Measurements from ENCODE around the gene GLT1D1.
"Not testable (repeated sequence)": the region's sequence is repeated elsewhere in the genome, so short reads cannot be mapped to it uniquely, and the experiment has no call there.

Gene GLT1D1

DNA sequence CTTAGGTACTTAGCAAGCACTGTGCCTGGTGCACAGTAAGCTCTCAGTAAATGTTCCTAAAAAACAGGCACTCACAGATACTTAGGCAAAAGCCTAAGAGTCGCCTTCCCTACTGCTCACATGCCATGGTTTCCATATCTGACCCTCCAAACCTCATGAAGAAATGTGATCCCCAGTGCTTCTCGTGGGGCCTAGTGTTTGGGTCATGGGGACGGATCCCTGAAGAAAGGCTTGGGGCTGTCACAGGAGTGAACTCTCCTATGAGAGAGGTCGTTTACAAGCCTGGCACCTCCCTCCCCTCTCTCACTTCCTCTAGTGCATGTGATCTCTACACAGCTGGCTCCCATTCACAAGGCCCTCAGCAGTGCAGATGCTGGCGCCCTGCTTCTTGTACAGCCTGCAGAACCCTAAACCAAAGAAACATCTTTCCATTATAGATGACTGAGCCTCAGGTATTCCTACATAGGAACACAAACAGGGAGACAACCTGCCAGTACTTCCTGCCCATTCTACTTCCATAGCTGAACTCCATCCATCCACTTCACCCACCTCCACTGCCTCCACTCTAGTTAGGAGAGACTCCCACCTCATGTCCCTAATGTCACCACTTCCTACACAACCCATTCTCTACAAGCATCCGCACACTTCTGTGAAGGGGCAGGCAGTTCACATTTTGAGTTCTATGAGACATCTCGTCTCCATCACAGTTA lies 32.4 kb upstream of the GLT1D1 start:
- FAIRE-seq: no peak

GRCh38 chr12:128823216-128823915 lies 29.9 kb upstream of the GLT1D1 start:
- FAIRE-seq: no peak

DNA sequence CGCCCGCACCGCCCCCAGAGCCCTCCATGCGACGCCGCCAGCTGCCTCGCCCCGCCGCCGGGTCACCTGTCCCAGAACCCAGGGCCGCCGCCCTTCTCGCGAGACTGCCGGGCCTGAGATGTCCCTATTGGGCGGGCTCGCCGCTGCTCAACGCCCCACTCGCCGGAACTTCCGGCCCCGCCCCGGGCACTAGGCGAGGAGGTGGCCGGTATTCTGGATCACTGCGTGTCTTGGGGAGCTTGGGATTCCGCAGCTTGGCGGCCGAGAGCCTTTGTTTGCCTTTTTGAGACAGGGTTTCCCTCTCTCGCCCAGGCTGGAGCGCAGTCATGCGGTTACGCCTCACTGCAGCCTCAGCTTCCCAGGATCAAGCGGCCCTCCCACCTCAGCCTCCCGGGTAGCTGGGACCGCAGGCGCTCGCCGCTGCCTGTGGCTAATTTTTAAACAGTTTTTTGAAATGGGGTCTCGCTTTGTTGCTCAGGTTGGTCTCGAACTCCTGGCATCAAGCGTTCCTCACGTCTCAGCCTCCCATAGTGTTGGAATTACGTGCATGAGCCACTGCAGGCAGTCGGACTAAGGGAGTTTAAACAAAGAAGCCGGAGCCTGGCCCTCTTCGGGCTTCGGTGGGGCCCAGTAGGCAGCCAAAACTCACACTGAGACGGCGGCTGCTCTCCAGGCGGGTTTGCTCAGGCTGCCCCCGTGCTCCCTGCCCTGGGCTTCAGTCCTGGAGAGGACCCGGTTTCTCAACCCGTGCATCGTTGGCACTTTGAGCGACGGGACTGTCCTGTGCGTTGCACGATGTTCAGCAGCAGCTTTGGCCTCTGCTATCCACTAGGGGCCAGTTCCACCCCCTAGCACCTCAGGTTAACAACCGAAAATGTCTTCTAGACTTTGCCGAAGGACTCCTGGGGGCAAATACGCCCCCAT lies 29.1 kb upstream of the GLT1D1 start, which contains the start of gene SLC15A4:
TSS of gene SLC15A4 (minus strand) at position 43 of the 924 bp plus-strand sequence. CDS start at position 28, 15 bp downstream.
- no peak for FAIRE-seq

- no peak for FAIRE-seq
These were observed 27.4 kb upstream of the GLT1D1 start for GRCh38 chr12:128825835-128826234.

DNA sequence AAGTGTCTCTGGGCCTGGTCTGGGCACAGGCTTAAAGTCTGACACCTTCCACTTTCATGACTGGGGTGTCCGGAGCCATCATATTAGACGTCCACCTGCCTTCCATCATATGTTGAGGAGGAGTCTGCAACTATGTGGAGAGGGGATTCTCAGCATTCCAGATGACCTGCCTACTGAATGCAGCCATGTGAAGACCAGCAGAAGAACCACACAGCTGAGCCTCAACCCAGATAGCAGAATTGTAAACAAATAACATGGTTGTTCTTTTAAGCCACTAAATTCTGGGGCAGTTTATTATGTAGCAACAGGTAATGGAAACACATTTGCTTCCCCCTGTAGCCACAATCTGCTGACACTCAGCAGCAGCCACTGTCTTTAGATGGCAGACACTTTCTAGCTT lies 25.6 kb upstream of the GLT1D1 start:
- no peak for FAIRE-seq

DNA sequence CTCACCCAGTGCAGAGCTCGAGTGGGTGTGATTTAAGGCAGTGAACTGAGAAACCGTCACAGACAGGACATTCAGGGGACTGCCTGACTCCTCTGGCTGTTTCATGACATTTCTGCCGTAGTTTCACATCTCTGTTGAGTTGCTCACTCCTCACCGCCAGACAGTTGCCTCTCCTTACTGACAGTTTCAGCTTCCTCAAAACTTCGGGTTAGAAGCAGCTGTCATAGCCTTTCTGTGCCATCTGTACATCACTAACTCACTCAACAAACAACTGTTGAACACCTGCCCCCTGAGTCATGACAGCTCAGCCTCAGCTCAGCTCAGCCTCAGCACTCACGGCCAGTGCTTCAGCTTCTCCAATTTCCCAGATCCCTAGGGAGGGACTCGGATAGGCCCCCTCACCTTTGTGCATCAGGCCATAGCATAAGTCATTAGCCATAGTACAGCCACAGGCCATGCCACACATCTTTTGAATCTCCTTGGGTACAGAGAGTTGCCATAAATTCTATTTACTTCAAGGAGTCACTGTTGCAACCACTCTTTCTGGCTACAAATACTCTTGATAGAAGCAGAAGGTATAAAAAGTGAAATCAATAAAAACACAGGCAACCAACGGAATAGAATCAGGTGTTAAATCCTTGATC lies 23.3 kb upstream of the GLT1D1 start:
- FAIRE-seq: no peak

GRCh38 chr12:128830505-128830893 lies 22.8 kb upstream of the GLT1D1 start:
- FAIRE-seq: no peak

DNA sequence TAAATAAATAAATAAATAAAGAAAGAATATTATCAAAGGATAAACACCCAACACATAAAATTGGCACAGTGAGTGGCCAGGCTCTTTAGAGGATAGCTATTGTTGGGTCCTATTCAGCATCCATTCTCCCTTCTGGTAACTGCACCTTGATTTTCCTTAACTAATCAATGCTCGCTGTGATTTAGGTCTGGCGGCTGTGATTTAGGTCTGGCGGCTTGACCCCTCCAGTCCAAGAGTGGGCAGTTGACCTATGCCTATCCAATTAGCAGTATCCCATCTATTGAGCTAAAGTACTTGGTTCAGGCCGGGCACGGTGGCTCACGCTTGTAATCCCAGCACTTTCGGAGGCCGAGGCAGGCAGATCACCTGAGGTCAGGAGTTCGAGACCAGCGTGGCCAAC lies 19.9 kb upstream of the GLT1D1 start:
- no peak for FAIRE-seq

GRCh38 chr12:128839885-128840284 lies 13.4 kb upstream of the GLT1D1 start:
- not testable (repeated sequence) for FAIRE-seq

DNA sequence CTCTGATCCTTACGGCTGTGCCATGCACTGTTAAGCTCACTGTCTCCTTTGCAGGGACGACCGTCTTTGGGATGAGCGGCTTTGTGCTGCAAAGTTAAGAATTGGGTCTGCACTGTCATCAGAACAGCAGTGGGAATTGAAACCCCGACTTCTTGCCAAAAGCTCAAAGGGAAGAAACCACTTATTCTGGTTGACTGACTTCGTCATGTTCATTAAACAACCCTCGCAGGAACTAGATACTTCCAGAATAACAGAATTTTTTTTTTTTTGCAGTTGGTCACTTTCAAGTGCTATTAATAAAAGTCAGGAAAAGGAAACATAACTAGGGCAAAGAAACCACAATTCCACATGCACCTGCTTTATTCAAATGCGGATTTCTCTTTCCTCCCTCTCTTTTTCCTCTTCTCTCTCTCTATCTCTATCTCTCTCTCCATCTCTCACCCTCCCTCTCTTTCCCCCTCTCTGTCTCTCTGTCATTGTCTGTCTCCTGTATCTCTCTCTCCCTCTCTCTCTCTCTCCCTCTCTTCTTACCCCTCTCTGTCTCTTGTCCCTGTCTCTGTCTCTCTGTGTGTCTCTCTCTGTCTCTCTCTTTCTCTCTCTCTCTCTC lies 12.3 kb upstream of the GLT1D1 start:
- no peak for FAIRE-seq

DNA sequence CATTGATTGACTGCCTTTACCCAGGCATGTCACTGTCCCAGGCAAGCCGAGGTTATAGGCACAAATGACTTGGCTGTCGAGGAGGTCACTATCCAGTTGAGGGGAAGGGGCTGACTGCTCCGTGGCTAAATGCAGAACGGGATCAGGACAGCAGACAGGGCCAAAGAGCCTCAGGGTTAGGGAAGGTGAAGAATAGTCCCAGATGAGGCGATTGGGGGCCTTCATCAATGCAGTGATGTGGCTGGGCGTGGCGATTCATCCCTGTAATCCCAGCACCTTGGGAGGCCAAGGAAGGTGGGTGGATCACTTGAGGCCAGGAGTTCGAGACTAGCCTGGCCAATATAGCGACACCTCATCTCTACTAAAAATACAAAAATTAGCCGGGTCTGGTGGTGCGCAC lies 10.7 kb upstream of the GLT1D1 start:
- no peak for FAIRE-seq

DNA sequence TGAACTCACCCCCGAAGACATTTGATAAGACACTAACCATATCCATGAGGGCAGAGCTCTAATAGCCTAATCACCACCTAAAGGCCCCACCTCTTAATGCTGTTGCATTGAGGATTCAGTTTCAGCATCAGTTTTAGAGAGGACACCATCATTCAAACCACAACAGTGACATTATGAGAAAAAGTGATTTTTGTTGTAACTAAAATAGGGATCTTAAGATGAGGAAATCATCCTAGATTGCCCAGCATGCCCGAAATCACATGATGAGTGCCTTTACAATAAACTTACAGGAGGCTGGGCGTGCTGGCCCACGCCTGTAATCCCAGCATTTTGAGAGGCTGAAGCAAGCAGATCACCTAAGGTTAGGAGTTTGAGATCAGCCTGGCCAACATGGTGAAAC lies 9.7 kb upstream of the GLT1D1 start:
- no peak for FAIRE-seq

- no peak for FAIRE-seq
These were observed 9.1 kb upstream of the GLT1D1 start for GRCh38 chr12:128844031-128844635.

- FAIRE-seq: not testable (repeated sequence)
These were observed 6.6 kb upstream of the GLT1D1 start for GRCh38 chr12:128846671-128847070.

GRCh38 chr12:128848371-128848770 lies 4.9 kb upstream of the GLT1D1 start:
- FAIRE-seq: no peak

DNA sequence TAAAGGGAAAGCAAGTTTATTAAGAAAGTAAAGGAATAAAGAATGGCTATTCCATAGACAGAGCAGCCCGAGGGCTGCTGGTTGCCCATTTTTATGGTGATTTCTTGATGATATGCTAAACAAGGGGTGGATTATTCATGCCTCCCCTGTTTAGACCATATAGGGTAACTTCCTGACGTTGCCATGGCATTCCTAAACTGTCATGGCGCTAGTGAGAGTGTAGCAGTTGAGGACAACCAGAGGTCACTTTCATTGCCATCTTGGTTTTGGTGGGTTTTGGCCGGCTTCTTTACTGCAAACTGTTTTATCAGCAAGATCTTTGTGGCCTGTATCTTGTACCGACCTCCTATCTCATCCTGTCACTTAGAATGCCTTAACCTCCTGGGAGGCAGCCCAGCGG lies 3.5 kb upstream of the GLT1D1 start:
- FAIRE-seq: not testable (repeated sequence)

DNA sequence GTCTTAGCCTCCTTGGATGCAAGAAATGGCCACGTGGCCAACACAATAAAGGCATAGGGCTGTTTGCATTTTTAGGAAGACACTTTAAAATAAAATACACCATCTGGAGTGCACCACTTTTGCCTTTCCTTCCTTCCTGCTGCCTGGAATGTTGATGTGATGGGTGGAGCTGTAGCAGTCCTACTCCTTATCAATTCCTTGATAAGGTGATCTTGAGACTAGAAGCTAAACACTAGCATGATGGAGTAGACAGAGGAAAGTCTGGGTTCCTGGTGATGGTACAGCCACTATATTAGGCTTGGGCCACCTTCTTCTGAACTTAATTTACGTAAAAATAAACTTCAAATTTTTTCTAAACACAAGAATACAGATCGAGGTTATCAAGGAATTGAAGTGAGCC lies 2.9 kb upstream of the GLT1D1 start:
- FAIRE-seq: no peak

DNA sequence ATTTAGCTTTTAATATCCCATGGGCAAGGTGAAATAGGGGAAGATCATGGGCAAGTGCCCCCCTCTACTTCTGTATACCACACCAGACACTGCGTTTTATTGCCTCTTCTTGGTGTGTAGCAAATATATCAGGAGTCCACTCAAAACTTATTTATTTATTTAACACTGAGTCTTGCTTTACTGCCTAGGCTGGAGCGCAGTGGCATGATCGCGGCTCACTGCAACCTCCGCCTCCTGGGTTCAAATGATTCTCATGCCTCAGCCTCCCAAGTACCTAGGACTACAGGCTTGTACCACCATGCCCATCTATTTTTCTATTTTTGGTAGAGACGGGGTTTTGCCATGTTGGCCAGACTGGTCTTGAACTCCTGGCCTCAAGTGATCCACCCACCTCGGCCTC lies 1.8 kb upstream of the GLT1D1 start:
- FAIRE-seq: not testable (repeated sequence)

- FAIRE-seq: no peak
These were observed 1.1 kb upstream of the GLT1D1 start for GRCh38 chr12:128852026-128852698.

DNA sequence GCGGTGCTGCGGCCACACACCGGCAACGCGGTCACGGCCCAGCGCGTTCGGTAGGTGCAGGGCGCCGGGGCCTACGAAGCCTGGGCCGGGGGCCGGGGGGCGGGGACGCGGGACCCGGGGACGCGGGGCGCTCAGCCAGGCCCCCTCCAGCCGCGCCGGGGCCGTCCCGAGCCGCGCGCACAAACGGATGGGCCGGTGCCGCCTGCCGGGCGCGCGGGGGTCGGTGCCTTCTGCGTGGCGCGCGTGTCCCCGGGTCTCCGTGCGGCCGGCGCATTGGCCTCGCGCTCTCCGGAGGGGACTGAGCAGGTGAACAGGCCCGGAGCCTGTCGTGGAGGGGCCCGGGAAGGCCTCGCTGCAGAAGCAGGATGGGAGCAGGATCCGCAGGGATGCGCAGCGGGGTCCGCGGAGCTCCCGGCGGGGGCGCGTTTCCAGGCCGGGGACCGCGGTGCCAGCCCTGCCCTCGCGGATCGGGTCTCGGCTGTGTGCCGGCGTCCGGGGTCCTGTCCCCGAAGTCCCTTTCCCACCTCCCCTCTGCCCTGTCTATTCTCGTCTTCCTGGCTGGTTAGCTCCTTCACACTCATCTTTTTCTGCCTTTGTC lies 421 bp downstream of the GLT1D1 start:
- FAIRE-seq: no peak
